ENCODE data around the gene PSTPIP2.

DNA sequence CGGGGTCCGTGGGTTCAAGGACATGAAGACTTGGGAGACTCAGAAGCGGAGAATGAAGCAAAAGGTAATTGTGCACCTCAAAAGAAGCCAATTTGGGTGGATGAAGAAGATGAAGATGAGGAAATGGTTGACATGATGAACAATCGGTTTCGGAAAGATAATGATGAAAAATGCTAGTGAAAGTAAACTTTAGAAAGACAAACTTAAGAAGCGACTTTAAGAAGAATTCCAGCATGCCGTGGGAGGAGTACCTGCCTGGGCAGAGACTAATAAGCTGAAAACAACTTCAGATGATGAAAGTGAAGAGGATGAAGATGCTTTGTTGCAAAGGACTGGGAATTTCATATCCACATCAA lies 43.5 kb downstream of the PSTPIP2 start:
- no peak for TF ChIP-seq POLR2A (IDR thresholded peaks at IDR 0.05; ENCODE audit: insufficient read depth in 1 of 2, low read depth in 2 of 2, low read length in 2 of 2)
- TF ChIP-seq ZNF256 (CRISPR knock-in tag; conservative IDR thresholded peaks at IDR 0.05), result no peak
- TF ChIP-seq MXD4 (CRISPR knock-in tag; IDR thresholded peaks at IDR 0.05), result no peak
- TF ChIP-seq HOXA7 (CRISPR knock-in tag; IDR thresholded peaks at IDR 0.05), result no peak
- TF ChIP-seq ETV6 (CRISPR knock-in tag; conservative IDR thresholded peaks at IDR 0.05), result no peak
- TF ChIP-seq ZNF33B (CRISPR knock-in tag; IDR thresholded peaks at IDR 0.05), result no peak
- TF ChIP-seq TEAD2 (CRISPR knock-in tag; IDR thresholded peaks at IDR 0.05), result no peak
- no peak for TF ChIP-seq ZMYM3 (CRISPR knock-in tag; IDR thresholded peaks at IDR 0.05)
- TF ChIP-seq, protein P1, sequence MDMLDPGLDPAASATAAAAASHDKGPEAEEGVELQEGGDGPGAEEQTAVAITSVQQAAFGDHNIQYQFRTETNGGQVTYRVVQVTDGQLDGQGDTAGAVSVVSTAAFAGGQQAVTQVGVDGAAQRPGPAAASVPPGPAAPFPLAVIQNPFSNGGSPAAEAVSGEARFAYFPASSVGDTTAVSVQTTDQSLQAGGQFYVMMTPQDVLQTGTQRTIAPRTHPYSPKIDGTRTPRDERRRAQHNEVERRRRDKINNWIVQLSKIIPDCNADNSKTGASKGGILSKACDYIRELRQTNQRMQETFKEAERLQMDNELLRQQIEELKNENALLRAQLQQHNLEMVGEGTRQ (IDR thresholded peaks at IDR 0.05; ENCODE audit: low read depth, low read length), result no peak
- TF ChIP-seq, protein P1 (CRISPR knock-in tag; IDR thresholded peaks at IDR 0.05; ENCODE audit: borderline replicate concordance), result no peak
- TF ChIP-seq, protein P2, sequence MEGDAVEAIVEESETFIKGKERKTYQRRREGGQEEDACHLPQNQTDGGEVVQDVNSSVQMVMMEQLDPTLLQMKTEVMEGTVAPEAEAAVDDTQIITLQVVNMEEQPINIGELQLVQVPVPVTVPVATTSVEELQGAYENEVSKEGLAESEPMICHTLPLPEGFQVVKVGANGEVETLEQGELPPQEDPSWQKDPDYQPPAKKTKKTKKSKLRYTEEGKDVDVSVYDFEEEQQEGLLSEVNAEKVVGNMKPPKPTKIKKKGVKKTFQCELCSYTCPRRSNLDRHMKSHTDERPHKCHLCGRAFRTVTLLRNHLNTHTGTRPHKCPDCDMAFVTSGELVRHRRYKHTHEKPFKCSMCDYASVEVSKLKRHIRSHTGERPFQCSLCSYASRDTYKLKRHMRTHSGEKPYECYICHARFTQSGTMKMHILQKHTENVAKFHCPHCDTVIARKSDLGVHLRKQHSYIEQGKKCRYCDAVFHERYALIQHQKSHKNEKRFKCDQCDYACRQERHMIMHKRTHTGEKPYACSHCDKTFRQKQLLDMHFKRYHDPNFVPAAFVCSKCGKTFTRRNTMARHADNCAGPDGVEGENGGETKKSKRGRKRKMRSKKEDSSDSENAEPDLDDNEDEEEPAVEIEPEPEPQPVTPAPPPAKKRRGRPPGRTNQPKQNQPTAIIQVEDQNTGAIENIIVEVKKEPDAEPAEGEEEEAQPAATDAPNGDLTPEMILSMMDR (CRISPR knock-in tag; IDR thresholded peaks at IDR 0.05), result no peak
- no peak for TF ChIP-seq TGIF2 (CRISPR knock-in tag; IDR thresholded peaks at IDR 0.05)
- TF ChIP-seq WIZ (CRISPR knock-in tag; IDR thresholded peaks at IDR 0.05), result no peak

All from HepG2 (cell line).